G401.6 (cell line): ENCODE data around the gene IRF5.
"Not testable (repeated sequence)": the region's sequence is repeated elsewhere in the genome, so short reads cannot be mapped to it uniquely, and the experiment has no call there.

Source experiments
- FAIRE-seq: peaks from 2 replicates; lab custom pipeline; 2012; peaks lifted over from hg19 to GRCh38; lab: Jason Lieb, UNC

Gene IRF5

DNA sequence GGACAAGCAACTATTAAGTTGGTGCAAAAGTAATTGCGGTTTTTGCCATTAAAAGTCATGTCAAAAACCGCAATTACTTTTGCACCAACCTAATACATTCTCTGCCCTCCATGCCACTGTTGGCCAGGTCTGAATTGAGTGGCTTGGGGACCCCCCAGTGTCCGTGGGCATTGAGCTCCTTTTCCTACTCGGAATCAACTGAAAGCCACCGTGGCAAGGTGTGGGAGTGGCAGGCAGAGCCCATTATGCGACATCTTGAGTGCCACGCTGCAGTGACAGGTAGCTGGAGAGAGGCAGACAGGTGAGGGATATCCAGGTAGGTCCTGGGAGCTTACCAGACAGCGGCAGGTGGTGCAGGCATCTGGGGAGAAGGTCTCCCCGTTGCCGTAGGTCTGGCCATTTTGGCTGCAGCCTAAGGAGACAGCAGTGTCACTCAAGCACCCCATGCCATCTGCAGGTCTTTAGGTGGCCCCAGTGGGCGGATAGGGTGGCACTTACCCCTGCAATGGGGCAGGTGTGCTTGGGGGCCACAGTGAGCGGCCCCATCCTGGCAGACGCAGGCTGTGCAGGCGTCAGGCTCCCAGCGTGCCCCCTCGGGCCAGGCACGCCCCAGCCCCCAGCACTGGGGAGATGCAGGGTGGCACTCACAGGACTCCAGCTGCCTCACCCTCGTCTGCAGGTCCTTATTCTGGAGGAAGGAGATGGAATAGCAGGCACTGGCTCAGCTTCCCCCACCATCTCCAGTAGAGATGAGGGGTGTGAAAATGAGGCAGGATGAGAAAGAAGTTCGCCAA, 30.8 kb upstream of the IRF5 start:
- FAIRE-seq: no peak

DNA sequence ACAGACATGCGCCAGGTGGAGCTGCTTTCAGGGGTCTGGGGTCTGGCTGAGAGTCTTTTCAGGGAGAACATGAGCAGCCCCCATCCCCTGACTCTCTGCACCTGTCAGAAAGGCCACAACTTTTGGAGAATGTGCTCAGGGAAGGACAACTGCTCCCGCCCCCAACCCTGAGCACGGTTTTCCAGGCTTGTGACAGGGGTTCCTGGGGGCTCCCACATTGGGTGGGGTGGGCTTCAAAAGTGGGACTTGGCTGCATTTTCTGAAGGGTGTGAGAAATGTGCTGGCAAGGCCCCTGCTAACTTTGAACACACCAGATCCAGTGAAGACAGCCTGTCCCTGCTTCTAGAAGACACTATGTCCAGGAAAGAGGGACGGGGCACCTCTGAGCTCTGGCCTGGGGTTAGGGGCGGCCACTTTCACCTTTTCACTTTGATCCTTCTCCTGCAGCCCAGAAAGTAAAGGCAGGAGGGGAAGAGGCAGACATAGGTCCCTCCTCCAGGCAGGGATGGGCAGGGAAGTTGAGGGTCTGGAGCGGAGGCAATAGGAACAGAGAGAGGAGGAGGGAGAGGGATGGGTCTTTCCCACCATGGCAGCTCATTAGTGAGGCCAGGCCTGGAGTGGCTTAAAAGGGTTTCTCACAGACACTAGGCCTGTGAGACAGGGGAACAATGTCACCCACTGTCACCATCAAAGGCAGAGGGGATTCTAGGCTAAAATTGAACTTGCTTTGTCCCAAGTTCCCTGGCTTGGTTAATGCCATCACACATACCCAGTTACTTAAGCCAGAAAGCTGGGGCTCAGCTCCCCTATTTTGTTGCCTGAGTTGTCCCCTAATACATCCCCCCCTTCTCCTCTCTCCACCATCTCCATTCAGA, 28.7 kb upstream of the IRF5 start:
- FAIRE-seq: no peak

DNA sequence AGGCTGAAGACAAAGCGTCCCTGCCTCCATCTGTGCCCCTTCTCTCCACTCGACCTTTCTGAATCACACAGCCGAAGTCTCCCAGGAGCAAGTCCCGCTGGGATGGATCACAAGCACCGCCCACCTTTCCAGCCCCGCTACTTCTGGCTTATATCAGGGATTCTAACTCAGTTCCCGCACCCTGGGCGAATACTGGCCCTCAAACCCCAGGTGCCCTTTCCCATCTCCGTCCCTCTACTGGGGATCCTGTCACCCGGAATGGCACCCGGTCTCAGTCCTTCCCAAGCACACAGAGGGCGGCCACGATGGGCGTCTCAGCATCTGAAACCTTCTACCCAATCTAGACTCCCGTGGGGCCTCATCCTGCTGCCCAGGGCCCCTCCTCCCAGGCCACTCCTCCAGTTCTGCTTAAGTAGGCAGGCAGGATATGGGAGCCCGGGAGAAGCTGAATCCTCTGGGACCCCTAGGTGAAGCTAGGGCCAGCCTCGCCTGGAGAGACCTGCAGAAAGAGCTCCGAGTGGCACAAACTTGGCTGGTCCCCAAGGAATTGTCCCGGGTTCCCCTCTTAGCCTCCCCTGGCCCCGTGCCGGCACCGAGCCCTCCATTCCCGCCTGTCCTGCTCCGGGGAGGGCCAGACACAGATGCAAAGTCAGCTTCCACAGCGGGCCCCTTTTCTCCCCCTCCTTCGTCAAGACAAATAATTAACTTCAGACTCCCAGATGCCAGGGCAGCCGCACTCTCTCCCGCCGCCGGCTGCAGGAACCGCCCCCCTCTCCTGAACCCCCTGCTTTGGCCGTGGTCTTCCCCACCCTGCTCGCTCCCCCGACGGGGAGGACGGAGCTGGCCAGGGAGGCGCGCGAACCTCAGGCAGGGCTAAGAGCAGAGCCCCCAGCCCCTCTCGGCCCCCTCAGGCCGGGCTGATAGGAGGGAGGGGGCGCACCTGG, 27.8 kb upstream of the IRF5 start:
- no peak for FAIRE-seq

DNA sequence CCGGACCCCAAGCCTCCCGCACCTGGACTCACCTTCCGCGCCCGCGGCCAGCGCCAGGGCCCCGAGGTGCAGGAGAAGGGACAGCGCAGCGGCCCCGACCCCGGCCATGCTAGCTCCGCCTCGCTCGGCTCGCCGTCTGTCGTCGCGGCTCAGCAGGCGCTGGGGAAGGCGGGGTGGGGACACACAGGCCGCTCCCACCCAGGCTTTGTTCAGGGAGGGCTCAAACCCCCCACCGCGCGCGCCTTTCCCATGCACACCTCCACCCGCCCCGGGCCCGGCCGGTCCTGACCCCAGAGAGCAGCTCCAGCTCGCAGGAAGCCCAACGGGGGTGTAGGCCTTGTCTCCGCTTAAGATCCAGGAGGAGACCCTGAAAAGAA, 27.2 kb upstream of the IRF5 start, which contains the start of gene KCP:
Gene KCP, minus strand, starts transcription at position 141 of the 377 bp plus-strand sequence. Its CDS starts 33 bp downstream, at position 108.
- no peak for FAIRE-seq

DNA sequence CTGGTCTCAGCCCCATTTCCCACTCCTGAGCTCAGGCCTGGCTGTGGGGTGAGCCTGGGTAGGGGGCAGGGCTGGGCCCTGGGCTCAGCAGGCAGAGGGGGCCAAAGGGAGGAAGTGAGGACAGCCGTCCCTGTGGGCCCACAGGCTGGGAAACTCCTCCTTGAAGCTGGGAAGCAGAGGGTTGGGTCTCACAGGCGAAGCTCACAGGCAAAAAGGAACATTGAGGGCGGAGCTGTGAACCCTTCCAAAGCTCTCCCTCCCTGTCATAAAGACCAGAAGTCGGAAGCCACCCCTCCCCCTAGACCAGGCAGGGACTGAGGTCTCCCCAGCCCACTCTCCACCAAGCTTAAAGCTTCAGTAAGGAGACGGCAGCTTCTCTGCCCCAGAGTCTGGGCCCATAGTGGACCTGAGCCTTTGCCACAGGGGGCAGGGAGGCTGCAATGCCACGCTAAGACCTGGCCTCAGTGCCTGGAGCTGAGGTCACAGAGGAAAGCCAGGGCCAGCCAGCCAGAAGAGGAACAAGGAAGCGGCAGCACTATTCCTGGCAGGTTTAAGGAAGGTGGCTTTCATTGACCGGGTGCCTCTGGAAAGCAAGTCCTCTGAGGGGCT, 26.2 kb upstream of the IRF5 start:
- FAIRE-seq: peak; percentile 92

DNA sequence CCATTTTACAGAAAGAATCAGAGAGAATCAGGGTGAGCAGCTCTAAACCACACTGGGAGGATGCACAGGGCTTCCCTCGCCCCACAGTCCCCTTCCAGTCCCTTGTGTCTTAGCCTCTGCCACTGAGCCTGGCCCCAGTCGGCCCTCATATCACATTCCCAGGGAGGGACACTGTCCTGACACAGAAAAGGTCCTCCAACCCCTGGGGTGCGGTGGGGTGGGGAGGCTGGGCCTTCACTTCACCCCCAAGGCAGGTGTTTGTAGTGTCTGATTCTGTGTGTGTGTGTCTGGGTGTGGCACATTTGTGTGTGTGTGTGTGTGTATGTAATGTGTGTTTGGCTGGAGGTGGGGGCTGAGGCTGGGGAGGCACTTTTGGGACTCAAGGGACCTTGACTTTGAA, 25.4 kb upstream of the IRF5 start:
- no peak for FAIRE-seq

DNA sequence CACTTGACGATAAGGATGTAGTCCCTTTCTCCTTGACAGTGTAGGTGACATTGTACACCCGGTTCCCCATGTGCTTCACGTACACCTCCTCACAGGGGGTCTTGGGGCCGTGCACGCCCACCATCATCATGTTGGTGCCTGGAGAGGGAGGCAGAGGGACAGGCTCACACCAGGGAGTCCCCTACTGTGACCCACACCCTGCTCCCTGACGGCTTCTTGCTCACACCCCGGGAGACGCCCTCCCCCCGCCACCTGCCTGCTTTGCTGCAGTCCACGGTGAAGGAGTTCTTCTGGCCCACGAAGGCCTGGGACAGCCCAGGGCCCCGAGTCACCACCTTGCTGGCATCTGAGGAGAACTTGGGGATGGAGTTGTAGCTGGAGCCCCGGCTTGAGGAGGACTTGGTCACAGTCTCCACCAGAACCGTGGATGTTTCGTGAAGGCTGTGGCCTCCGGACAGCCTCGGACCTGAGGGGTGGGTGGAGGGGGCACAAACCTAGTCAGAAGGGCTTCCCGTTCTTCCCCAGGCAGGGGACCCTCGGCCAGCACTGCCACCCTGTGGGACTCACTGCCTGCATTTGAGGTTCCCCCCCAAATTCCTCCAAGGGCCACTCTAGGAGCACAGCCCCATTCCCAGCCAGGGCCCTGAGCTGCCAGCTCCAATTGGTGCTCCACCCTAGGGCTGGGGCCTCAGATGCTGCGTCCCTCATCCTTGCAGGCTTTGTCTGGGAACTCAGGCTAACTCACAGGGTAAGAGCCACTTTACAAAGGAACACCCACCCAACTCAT, 24.8 kb upstream of the IRF5 start:
- not testable (repeated sequence) for FAIRE-seq

DNA sequence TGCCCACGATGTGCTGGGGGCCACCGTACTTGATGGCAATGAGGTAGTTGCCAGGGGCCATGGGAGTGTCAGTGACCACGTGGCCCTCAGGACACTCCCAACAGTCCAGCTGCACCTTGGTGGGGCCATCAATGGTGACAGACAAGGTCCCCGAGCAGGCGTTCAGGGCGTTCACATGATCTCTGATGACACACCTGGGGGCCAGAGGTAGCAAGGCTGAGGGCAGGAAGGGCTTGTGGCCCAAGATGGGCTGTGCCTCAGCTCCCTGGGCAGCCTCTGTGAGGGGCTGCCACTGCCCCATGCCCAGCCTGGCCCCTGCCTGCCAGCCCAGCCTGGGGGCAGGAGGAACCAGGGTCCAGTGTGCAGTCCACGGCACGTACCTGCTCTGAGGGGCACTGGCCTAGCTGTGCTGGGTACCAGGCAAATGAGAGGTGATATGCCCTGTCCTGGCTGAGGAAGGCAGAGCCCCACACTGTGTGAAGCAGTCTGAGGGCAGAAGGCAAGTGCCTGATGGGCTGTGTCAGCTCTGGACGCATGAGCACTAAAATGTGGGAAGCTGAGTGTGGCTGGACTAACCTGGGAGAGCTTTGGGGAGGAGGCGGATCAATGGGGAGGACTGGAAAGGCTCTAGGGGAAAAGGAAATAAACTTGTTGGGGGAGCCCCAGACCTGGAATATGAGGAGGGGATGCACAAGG, 23.7 kb upstream of the IRF5 start:
- FAIRE-seq: no peak

DNA sequence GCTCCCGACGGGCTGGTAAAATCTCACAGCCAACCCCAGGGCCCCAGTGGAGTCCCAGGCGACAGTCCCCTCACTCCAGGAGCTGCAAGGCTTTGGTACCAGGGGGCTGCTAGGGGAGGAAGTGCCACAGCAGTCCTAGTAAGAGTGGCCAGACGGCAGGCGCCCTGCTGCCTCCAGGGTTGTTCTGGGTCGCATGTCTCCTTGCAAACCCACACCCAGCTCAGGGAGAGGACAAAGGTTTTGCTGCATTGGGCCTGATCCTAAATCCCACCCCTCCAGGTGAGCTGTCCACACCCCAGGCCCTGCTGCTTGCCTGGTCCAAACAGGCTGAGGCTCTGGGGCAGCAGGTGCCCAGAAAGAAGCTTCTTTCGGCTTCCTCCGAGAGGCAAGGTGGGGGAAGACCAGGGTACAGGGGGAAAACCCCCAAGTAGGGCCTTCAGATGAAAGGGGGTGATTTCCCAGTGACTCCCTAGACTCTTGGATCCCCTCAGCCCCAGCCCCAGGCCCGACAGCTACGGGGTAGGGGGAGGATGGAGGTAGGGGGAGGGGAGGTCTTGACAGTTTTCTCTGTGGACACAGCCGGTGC, 23.1 kb upstream of the IRF5 start:
- no peak for FAIRE-seq

DNA sequence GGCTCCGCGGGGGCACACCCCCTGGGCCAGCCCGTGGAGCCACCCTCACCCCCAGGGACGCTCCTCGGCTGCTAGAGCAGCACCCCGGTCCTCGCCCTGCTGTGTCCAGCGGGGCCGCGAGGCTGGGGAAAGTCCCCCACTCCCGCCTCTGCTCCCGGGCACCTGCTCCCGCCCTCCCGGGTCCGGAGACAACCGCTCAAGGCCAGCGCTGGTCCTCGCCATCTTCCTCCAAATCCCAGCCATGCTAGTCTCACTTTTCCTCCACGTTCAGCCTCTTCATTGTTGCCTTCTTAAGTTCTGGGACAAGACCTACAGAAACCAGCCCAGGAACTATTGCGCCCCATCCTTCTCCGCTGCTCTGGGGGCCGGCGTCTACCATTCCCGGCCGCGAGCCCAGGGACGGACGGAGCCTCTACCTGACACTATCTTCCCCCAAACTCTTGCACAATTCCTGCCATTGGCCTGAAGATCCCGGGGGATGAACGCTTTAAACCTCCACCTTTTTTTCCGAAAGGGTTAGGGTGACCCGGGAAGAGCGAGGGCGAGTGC, 22.4 kb upstream of the IRF5 start:
- no peak for FAIRE-seq

DNA sequence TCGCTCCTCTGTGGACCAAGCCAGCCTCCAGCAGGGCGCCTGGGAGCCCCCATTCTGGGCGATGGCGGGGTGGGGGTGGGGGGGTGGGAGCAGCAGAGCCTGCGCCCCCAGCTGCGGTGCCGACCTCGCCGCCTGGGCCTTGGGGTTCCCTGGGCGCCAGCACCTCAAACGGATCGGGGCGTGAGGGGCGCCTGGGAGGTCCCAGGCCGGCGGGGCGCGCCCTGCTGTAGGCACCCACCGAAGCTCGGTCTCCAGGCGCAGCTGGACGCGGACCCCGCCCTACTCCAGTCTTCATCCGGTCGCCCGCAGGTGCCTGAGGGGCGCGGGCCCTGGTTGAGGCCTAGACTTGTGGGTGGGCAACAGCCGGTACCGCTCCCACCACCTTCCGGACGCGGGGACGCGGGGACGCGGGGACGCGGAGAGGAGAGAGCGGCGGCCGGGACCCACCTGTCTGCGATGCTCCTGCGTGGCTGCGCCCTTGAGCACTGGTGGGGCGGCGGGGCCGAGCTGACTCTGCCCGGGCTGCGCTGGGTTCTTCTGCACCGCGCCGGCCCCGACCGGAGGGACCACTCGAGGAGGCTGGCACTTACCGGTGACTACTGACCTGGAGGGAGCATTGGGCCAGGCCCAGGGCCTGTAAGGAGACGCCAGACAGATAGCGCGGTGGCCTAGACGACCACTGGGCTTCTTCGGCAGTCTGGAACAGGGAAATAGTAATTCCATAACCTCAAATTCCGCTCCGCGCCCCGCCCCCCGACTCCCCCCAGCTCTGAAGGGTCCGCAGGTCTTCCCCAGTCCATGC, 21.7 kb upstream of the IRF5 start:
- FAIRE-seq: no peak

DNA sequence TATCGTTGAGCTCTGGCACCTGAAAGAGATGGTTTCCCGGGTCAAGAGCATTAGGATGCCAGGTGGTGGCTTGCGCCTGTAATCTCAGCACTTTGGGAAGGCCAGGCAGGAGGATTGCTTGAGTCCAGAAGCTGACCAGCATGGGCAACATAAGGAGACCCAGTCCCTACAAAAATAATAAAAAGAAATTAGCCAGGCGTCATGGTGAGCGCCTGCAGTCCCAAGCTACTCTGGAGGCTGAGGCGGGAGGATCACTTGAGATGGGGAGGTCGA, 21.1 kb upstream of the IRF5 start:
- no peak for FAIRE-seq

DNA sequence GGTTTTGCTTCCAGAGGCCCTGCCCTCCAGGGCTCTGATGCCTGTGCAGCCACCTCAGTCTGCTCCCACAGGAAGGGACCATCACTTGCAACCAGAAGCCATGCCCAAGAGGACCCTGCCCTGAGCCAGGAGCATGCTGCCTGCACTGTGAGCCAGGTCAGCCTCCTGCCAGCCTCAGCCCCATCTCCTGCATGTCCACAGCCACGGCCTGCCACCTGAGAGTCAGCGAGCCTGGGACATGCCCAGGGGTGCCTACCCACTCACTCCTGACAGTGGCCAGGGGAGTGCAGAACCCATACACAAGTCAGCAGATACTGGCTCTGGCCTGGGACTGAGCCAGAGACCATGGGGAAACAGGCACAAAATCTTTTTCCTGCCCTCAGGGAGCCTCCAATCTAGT, 20.6 kb upstream of the IRF5 start:
- no peak for FAIRE-seq

DNA sequence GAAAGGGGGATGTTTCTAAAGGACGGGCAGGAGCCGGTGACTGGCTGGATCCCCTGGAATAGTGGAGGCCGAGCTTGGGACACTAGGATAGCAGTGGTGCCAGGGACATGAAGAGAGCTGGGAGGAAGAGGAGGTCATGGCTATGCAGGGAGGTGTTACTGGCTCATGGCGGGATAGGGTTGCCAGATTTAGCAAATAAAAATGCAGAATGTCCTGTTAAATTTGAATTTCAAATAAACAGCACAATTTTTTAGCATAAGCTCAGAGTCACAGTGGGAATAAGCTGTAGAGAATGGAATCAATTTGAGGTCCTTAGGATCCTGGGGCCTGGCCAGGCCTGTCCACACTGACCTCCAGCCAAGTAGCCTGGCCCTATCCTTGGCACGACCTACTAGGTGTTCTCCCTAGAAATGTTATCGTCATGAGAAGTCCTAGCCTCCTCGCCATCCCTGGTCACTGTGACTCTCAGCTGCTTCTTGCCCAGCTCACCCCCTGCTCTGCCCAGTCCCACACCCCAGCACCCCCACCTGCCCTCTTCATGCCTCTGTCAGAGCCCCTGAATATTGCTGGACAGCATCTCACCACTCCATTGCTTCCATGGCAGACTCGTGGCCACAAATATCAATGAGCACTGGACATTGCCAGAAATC, 19.6 kb upstream of the IRF5 start:
- no peak for FAIRE-seq

DNA sequence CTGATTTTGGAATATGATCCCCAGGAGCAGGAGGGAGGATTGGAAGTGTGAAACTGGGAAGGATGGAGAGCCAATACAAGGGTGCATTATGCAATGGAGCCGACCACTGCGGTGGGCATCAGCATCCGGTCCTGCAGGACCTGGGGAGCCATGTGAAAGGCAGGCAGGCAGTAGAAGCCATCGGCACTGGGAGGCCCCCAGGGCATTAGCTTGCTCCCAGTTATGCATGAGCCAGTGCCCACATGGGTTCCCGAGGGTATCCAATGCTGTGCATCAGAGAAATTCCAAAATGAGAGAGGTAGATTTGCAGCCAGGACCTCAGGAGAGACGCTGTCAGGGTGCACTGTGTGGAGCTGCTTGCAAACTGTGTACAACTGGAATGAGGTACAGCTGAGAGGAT, 18.5 kb upstream of the IRF5 start:
- FAIRE-seq: no peak

DNA sequence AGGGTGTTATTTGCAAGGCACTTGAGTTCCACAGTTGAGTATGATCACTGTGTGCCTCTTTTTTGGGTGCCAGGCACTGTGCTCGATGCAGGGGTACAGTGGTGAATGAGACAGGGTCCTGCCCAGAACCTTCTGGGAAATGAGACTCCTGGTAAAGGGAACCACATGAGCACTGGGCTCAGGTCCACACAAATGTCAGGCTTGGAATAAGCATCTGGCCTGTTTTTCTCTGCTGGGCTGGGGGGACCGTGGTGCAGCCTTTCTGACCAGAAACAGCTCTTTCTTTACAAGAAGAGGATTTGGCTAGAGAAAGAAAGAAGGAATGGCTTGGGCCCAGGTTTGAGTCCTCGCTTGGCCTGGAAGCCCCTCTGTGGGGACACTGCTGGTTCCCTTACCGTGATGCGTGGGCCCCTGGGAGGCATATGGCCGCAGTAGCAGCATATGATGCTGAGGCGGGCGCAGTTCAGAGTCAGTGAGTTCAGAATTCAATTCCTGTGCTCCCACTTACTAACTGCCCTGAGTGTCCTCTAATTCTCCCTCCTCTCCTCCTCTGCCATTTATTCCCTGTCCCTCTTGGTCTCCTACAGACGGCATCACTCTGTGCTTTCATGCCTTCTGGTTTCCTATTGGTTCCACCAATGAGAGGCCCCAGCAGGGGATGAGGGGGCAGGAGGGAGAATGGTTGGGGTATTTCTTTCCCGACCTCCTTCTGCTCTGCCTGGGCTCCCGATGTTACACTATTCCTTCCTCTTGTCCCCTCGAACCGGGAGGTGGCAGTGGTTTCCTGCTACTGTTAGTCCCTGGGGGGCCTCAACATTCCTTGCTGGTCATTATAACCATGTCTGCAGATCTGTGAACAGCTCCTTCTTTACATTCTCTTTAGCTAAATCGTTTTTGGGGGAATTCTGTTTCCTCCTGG, 17.6 kb upstream of the IRF5 start:
- FAIRE-seq: no peak

DNA sequence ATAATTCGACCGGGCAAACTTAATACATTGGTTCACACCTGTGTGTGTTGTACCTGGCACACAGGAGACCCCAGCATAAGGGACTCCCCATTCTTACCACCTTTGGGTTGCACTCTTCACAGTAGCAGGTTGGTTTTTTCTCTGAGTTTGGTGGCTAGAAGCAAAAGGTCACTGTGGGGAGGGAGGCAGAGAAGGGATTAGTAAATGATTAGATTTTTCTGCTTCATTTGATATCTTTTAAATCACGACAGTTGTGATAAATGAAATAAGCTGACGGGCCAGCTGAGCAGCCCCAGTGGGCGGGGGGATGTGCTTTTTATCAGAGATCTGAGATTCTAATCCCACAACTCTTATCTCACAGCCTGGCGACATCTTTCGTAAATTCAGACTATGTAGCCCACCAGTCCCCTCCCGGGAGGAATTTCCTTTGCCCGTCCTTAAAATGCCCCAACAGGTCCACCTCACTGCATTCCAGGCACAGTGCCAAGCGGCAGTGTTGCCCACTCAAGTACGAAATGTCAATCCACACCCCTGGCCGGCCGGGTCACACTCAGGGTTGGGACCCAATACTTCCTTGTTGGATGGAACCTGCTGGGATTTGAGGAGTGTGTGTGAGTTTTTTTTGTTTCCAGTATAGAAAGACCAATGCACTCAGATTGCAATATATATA, 16.7 kb upstream of the IRF5 start:
- FAIRE-seq: no peak
